Fibroblast of mammary gland (primary cell): ENCODE measurements around the gene ITGA11.

Experiments used
- DNase-seq: peaks from one replicate; pipeline ENCODE4 v3.0.0-alpha.2; 2010; ENCODE audit warnings: low read depth
- H3K4me3 ChIP-seq: 2 replicates; pipeline ENCODE4 v1.5.1; 2011; ENCODE audit warnings: low read depth, mild to moderate bottlenecking, low read length, moderate library complexity; ENCODE audit not compliant: control insufficient read depth
- CTCF ChIP-seq: conservative IDR thresholded peaks from 2 replicates; pipeline ENCODE4 v1.5.1; 2011; ENCODE audit warnings: low read depth, low read length, inconsistent platforms; ENCODE audit not compliant: control insufficient read depth, insufficient read depth

Gene ITGA11

GRCh38 chr15:68365140-68365745 lies 66.7 kb downstream of the ITGA11 start:
- DNase-seq: no peak
- H3K4me3 ChIP-seq: no peak overlapping the region
- no peak for TF ChIP-seq CTCF

GRCh38 chr15:68364660-68365035 lies 67.3 kb downstream of the ITGA11 start:
- H3K4me3 ChIP-seq: no peak overlapping the region
- DNase-seq: no peak
- TF ChIP-seq CTCF: no peak

- no peak for TF ChIP-seq CTCF
- no peak overlapping the region for H3K4me3 ChIP-seq
- no peak for DNase-seq
Observed at GRCh38 chr15:68364028-68364659, 67.8 kb downstream of the ITGA11 start.

GRCh38 chr15:68363353-68363752 lies 68.6 kb downstream of the ITGA11 start:
- no peak for DNase-seq
- TF ChIP-seq CTCF: no peak
- no peak overlapping the region for H3K4me3 ChIP-seq

GRCh38 chr15:68362537-68363126 lies 69.3 kb downstream of the ITGA11 start:
- H3K4me3 ChIP-seq: no peak overlapping the region
- DNase-seq: no peak
- TF ChIP-seq CTCF: no peak

- no peak for DNase-seq
- no peak overlapping the region for H3K4me3 ChIP-seq
- TF ChIP-seq CTCF: no peak
Observed at GRCh38 chr15:68360721-68361120, 71.2 kb downstream of the ITGA11 start.
